ENCODE data around the gene NAGS. TPM values are rescaled to one million over a fixed set of nuclear protein-coding genes. Genes with fewer than 3 reads are reported as not detected.
"Not testable (repeated sequence)": the region's sequence is repeated elsewhere in the genome, so short reads cannot be mapped to it uniquely, and the experiment has no call there.

NAGS gene
- total RNA-seq, 1 donor from 2014 or later: 1.8 TPM

- DNase-seq (ENCODE audit: extremely low read depth, low read depth, low spot score): no peak
These were observed 20.7 kb upstream of the NAGS start for GRCh38 chr17:43983515-43984411.

GRCh38 chr17:43984521-43984920 is 19.9 kb upstream of the NAGS start:
- no peak for DNase-seq (ENCODE audit: extremely low read depth, low read depth, low spot score)

- no peak for DNase-seq (ENCODE audit: extremely low read depth, low read depth, low spot score)
These were observed 18.0 kb upstream of the NAGS start for GRCh38 chr17:43986225-43986981.

GRCh38 chr17:43987131-43988021 is 17.0 kb upstream of the NAGS start:
- no peak for DNase-seq (ENCODE audit: extremely low read depth, low read depth, low spot score)

GRCh38 chr17:43988301-43988700 is 16.1 kb upstream of the NAGS start:
- no peak for DNase-seq (ENCODE audit: extremely low read depth, low read depth, low spot score)

GRCh38 chr17:43992641-43993040 is 11.8 kb upstream of the NAGS start:
- no peak for DNase-seq (ENCODE audit: extremely low read depth, low read depth, low spot score)

- DNase-seq (ENCODE audit: extremely low read depth, low read depth, low spot score): no peak
These were observed 9.9 kb upstream of the NAGS start for GRCh38 chr17:43994272-43995149.

GRCh38 chr17:43995150-43995471 is 9.3 kb upstream of the NAGS start:
- DNase-seq (ENCODE audit: extremely low read depth, low read depth, low spot score): no peak

GRCh38 chr17:43997180-43997579 is 7.2 kb upstream of the NAGS start:
- not testable (repeated sequence) for DNase-seq (ENCODE audit: extremely low read depth, low read depth, low spot score)

- DNase-seq (ENCODE audit: extremely low read depth, low read depth, low spot score): no peak
These were observed 5.9 kb upstream of the NAGS start for GRCh38 chr17:43998552-43998951.

GRCh38 chr17:43999024-43999423 is 5.4 kb upstream of the NAGS start:
- DNase-seq (ENCODE audit: extremely low read depth, low read depth, low spot score): no peak

- no peak for DNase-seq (ENCODE audit: extremely low read depth, low read depth, low spot score)
These were observed 4.1 kb upstream of the NAGS start for GRCh38 chr17:44000141-44000860.

GRCh38 chr17:44000871-44001460 is 3.5 kb upstream of the NAGS start:
- DNase-seq (ENCODE audit: extremely low read depth, low read depth, low spot score): no peak

- DNase-seq (ENCODE audit: extremely low read depth, low read depth, low spot score): no peak
These were observed 2.9 kb upstream of the NAGS start for GRCh38 chr17:44001461-44001920.

- peak; percentile 75 for DNase-seq (ENCODE audit: extremely low read depth, low read depth, low spot score)
These were observed 2.1 kb upstream of the NAGS start for GRCh38 chr17:44002141-44002848.

GRCh38 chr17:44004761-44005526 is 522 bp downstream of the NAGS start:
- DNase-seq (ENCODE audit: extremely low read depth, low read depth, low spot score): no peak

GRCh38 chr17:44005527-44006271 is 1.3 kb downstream of the NAGS start:
- no peak for DNase-seq (ENCODE audit: extremely low read depth, low read depth, low spot score)
